GM21423 (cell line): Measurements from ENCODE around the gene POLR2A.

Experiments
- ATAC-seq: cut with Tn5 transposase; IDR thresholded peaks from one replicate; pipeline ENCODE4 v1.9.1; 2021; ENCODE audit warnings: mild to moderate bottlenecking, moderate library complexity; ENCODE audit not compliant: unreplicated experiment

POLR2A gene

GRCh38 chr17:7502171-7502847 is 18.1 kb downstream of the POLR2A start:
- no peak for ATAC-seq

DNA sequence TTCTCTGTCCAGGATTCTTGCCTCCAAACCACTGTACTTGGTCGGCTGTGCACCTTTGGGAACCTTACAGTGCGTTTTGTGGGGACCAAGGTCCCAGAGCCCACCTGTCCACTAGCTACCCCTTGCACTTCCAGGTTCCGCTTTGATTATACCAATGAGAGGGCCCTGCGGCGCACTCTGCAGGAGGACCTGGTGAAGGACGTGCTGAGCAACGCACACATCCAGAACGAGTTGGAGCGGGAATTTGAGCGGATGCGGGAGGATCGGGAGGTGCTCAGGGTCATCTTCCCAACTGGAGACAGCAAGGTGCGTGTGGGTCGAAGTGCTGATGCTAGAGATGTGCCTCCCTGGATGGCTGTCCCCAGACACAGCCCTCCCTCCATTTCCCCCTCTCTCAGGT is 18.8 kb downstream of the POLR2A start:
- no peak for ATAC-seq

GRCh38 chr17:7503521-7503920 is 19.4 kb downstream of the POLR2A start:
- no peak for ATAC-seq

- ATAC-seq = no peak
These were observed 24.0 kb downstream of the POLR2A start for GRCh38 chr17:7508145-7508544.

DNA sequence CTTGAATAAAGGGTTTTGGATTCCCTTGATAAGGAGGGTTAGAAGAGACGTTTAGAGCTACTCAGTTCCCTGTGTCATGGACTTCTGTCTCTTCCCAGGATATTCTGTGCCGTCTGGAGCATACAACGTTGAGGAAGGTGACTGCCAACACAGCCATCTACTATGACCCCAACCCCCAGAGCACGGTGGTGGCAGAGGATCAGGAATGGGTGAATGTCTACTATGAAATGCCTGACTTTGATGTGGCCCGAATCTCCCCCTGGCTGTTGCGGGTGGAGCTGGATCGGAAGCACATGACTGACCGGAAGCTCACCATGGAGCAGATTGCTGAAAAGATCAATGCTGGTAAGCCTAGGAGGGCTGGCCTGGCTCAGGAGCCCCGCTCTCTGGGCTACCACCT is 24.7 kb downstream of the POLR2A start:
- no peak for ATAC-seq

DNA sequence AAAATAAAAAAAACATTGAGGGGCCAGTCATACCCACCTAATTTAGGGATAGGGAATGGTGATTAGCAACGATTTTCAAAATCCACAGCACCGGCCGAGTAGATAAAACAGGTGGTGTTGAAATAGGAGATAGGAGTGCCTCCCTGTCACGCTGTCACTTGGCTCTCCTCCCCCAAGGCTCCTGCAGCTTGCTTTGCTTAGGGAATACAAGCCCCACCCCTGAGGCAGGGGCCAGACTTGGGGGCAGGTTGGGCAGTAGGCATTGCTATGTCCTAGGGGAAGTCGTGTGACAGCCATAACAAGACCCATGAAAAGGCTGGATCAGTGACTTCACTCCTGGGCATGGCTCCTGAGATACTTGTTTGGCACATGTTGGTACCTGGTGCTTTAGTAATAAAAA is 25.8 kb downstream of the POLR2A start:
- ATAC-seq = no peak

DNA sequence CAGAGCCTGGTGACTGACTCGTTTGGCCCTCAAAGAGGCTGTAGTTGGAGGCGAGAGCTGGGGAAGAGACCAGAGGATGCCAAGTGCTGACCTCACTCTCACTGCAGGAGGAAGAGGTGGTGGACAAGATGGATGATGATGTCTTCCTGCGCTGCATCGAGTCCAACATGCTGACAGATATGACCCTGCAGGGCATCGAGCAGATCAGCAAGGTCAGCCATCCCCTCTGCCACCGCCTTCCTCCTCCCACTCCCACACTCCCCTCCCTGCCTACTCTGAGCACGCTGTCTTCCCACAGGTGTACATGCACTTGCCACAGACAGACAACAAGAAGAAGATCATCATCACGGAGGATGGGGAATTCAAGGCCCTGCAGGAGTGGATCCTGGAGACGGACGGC is 26.9 kb downstream of the POLR2A start:
- ATAC-seq = no peak

- no peak for ATAC-seq
These were observed 27.9 kb downstream of the POLR2A start for GRCh38 chr17:7512105-7512504.

- no peak for ATAC-seq
These were observed 28.8 kb downstream of the POLR2A start for GRCh38 chr17:7512824-7513540.

DNA sequence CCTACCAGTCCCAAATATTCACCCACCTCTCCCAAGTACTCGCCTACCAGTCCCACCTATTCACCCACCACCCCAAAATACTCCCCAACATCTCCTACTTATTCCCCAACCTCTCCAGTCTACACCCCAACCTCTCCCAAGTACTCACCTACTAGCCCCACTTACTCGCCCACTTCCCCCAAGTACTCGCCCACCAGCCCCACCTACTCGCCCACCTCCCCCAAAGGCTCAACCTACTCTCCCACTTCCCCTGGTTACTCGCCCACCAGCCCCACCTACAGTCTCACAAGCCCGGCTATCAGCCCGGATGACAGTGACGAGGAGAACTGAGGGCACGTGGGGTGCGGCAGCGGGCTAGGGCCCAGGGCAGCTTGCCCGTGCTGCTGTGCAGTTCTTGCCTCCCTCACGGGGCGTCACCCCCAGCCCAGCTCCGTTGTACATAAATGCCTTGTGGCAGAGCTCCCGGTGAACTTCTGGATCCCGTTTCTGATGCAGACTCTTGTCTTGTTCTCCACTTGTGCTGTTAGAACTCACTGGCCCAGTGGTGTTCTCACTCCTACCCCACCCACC is 29.8 kb downstream of the POLR2A start:
- no peak for ATAC-seq

DNA sequence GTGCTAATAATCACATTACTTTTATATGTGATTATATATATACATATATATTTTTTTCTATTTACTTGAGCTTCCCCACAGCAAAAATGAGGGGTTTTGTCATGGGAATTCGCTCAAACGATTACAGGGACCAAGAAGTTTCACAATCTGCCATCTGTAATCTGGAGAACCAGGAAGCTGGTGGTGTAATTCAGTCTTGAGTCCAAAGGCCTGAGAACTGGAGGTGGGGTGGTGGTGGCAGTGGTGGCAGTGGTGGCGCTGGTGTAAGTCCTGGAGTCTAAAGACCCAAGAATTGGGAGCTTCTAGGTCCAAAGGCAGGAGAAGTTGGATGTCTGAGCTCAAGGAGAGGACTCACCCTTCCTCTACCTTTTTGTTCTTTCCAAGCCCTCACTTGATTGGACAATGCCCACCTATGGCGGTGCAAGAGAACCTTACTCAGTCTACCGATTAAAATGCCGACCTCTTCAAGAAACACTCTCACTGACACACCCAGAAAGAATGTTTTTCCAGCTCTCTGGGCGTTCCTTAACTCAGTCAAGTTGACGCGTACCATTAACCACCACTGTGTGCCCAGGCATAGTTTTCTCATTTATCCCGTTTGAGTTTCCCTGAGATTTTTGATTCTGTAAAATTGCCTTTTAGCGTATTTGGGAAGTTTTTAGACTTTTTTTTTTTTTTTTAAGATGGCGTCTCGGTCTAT is 31.9 kb downstream of the POLR2A start:
- no peak for ATAC-seq

DNA sequence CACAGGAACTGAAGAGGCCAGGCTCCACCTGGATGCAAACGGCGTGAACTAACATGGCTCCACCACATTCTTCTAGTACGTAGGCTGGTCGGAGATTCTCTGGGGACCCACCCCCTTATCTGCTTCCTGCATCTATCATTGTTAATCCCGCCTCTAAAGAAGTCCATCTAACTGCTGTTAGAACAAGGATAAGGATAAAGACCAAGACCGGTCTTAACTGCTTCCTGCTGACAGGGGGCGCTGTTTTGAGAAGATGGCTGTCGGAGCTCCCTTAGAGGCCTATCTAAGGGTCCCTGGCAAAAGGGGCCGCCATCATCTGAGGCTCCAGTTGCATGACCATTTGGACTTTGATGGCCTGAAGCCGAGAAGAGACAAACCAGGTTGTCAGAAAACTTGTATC is 38.9 kb downstream of the POLR2A start:
- ATAC-seq = no peak

GRCh38 chr17:7528842-7529241 is 44.7 kb downstream of the POLR2A start:
- no peak for ATAC-seq

DNA sequence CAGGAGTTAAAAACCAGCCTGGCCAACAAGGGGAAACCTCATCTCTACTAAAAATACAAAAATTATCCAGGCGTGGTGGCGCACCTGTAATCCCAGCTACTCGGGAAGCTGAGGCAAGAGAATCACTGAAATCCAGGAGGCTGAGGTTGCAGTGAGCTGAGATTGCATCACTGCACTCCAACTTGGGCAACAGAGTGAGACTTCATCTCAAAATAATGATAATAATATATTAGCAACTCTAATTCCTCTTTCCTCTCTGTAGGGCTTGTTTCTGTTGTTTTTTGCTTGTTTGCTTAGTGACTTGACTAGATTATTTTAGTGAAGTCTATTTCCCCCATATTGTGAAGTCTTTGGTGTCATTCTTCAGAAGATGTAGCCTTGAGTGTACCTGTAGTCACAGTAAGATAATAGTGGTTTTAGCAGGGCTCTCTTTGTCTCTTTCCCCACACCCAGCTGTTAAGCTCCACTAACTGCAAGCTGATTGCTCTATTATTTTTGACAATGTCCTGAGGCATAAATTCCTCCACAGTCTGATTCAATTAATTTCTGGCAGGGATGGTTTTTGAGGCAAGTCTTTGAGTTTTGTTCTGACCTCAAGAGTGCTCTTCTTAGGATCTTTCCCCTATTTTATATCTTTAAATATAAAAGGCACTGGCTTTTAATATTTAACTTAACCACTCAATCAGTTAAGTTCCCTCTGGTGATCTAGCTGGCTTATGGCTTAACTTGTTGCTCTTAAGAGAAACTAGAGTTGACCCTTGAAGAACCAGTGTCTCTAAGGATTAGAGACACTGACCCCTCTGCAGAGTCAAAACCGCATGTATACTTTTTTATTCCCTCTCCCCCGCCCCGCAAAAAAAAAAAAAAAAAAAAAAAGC is 46.1 kb downstream of the POLR2A start:
- no peak for ATAC-seq

GRCh38 chr17:7538050-7538449 is 53.9 kb downstream of the POLR2A start:
- no peak for ATAC-seq

DNA sequence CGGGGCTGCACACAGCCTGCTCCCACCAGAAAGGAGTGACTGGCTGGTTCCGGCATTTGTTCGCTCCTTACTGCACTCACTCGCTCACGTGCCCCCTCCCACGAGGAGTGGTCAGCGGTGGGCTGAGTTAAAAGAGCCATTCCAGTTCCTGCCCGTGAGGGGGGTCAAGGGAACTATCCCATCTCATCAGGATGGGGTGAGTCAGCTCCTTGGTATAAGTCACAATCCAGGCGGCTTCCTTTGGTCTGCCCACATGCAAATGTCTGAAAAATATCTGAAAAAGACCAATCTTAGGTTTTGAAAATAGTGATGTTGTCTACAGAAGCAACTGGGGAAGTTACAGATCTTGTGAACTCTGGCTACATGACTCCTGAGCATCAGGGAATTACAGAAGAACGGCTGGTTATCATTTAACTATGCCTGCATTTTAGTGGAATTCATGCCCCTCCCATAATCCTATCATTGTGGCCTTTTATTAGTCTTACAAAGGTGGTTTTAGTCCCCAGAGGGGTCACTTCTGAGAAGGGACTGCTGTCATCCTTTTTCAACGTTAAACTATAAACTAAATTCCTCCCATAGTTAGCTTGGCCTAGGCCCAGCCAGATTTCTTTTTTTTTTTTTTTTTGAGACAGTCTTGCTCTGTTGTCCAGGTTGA is 54.9 kb downstream of the POLR2A start:
- ATAC-seq = no peak

- ATAC-seq = no peak
These were observed 57.0 kb downstream of the POLR2A start for GRCh38 chr17:7541074-7541621.

- no peak for ATAC-seq
These were observed 60.7 kb downstream of the POLR2A start for GRCh38 chr17:7544911-7545310.

DNA sequence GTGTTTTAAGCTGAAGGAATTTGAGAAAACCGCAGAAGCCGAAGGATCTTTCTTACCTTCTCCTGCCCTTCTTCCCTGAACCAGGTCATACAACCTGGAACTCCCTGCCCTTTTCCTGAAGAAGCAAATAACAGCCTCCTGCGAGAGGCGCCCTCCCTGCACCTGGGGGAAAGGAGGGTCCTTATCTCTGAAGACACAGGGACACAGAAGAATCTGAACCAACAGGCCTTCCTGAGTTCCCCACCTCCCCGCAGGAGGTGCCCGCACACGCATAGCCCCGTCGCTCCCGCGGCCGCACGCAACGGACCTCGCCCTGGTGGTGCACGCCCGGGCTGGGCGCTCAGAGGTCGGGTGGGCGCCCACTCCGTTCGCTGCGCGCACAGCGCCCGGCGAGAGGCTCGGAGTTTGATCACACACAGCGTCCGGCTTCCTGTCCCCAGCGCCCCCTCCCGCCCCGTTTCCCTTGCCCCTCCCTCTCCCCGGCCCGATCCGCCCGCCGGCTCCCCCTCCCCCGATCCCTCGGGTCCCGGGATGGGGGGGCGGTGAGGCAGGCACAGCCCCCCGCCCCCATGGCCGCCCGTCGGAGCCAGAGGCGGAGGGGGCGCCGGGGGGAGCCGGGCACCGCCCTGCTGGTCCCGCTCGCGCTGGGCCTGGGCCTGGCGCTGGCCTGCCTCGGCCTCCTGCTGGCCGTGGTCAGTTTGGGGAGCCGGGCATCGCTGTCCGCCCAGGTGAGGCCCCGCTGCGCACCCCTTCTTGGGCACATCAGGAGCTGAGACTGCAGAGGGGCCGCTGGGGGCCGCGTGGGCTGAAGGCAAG is 64.6 kb downstream of the POLR2A start, which contains the start of gene TNFSF12:
Gene TNFSF12, plus strand, starts transcription at position 474 of the 816 bp plus-strand sequence. Its CDS starts 96 bp downstream, at position 570.
- no peak for ATAC-seq
